UCSD-AML1 (cell line): ENCODE measurements around the gene GPR68.
A peak's percentile ranks its signal among the peaks of the same experiment; 100 is the strongest.
"Not testable (repeated sequence)": the region's sequence is repeated elsewhere in the genome, so short reads cannot be mapped to it uniquely, and the experiment has no call there.

ENCODE experiments used
- DNase-seq: peaks from one replicate; lab custom pipeline; 2025; ENCODE audit not compliant: unreplicated experiment; lab: John Stamatoyannopoulos, UW

The GPR68 gene

GRCh38 chr14:91229005-91229382 is 15.5 kb downstream of the GPR68 start:
- DNase-seq: no peak

DNA sequence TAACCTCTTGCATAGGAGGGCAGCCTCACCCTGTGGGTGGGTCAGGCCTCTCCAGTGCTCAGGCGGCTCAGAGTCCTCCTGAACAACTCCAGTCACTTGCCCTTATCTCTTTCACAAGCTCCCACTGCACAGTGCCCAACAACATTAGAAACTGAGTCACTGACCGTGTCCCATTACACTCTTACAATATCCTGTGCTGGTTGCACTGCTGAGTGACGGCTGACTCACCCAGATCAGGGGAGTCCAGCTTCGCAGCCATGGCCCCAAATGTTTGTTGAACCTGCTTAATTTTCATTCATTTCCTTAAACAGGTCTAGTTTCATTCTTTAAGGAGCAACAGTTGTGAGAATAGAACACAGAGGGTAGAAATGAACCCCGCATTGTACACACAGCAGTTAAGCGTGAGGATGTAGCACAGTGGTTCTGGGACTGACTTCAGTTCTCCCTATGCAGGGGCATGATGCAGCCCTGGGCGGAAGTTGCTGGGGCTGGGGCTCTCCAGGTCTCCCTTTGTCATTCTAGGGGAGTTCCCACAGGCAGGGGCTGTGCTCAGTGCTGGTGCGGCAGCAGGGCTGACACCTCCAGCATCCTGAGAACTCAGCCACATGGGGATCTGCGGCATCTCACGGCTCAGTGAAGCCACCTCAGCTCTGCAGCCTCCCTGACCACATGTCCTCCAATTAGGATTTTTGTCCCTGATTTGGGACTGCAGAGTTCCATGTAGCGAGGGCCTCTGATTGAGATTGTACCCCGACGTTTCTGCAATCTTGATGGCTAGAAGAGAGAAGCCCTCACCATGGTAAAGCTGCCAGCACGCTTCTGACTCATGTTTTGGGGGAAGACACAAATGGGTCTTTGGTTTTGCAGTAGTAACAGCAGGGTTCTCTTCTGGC is 16.1 kb downstream of the GPR68 start:
- DNase-seq: no peak

GRCh38 chr14:91227183-91227628 is 17.3 kb downstream of the GPR68 start:
- no peak for DNase-seq

- not testable (repeated sequence) for DNase-seq
Observed at GRCh38 chr14:91226360-91226759, 18.1 kb downstream of the GPR68 start.

GRCh38 chr14:91225025-91225424 is 19.5 kb downstream of the GPR68 start:
- DNase-seq: no peak

DNA sequence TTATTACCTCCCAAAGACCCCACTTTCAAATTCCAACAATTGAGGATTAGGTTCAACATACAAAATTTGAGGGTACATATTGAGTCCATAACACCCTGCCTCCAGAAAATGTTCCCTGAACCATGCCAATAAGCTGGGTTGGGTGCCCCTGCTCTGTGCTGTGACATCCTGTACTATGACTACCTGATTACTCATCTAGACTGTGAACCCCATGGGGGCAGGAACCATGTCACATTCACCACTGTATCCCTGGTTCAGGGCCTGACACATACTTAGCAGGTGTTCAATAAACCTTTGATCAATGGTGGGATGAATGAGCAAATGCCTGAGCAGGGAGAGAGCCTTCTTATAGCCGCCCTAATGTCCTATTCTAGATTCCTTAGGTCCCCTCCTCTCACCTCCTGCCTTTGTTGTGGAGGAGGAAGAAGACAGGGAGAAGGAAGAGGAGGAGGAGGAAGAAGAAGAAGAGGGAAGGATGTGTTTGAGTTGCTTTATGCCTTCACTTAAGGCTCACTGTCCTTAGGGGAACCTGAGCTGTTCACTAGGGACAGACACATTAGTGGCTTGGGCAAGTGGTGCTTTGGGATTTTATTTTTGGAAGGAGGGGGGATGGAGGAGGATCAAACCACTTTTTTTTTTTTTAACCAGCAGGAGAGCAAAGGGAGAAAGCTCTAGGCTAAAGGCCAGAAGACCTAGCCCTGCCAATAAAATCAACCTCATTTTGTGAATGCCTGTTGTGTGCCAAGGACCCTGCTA is 21.3 kb downstream of the GPR68 start:
- no peak for DNase-seq

DNA sequence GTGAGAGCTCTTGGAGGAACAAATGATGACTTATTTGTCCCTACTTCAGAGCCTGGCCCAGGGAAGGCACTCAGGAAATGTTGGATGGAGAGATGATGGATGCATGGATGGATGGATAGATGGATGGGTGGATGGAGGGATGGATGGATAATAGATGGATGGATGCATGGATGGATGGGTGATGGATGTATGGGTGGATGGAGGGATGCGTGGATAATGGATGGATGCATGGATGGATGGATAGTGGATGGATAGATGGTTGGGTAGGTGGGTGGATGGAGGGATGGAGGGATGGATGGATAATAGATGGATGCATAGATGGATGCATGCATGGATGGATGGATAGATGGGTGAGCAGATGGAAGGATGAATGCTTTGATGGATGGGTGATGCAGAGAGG is 23.2 kb downstream of the GPR68 start:
- DNase-seq: no peak

DNA sequence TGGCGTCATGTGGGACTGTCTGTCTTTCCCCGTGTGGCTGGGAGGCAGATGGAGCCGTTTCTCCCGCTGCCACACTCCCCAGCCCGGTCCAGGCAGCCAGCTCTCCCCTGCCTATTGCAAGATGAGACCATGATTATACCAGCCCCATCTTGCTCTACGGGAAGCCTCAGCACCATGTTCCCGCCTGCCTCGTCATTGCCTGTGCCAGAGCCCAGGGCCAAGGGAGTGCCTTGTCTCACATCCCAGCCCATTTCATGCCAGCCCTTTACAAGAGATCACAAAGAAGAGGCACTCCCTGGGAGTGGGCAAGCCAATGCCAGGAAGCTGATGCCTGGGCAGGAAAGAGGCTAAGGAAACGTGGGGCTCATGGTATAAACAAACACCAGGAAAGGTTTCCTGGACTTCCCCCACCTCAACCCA is 23.9 kb downstream of the GPR68 start:
- no peak for DNase-seq

DNA sequence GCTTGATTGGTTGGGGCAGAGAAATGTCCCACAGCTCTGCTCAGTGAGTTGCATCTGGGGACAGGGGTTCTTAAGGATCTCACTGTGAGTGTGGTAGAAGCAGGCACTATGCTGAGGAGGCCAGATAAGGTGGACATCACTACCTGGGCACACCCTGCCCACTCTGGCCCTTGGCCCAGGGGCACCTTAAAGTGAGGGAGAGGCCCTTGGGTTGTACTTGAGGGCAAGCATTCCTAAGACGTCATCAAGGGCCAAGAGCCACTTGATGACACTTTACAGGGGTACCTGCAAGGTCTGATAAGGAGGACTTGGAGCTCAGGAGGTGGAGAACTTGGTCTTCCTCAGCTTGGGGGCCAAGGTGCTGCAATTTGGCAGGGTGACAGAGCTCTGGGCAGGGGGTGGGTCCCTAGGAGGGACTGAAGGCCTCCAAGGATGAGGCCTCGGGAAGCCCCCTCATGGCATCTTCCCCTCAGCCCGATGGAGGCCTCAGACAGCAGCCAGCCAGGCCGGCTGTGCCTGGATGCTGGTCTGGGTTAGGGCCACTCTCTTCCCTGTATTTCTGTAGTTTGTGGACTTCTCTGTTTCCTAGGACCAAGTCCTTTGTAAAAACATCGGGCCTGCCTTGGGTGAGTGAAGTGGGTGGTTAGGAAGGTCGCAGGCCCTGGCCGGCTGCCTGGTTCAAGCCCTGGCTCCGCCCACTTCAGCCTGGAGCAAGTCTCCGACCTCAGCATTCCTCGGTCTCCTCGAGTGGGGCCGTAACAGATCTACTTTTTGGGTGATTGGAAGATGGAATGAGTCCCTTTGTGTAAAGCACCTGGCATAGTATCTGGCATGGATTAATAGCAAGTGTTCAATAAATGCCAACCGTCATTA is 24.8 kb downstream of the GPR68 start:
- DNase-seq: no peak

GRCh38 chr14:91218014-91218413 is 26.5 kb downstream of the GPR68 start:
- no peak for DNase-seq

GRCh38 chr14:91216731-91217226 is 27.7 kb downstream of the GPR68 start:
- no peak for DNase-seq

- DNase-seq: no peak
Observed at GRCh38 chr14:91215381-91215780, 29.1 kb downstream of the GPR68 start.

- no peak for DNase-seq
Observed at GRCh38 chr14:91214306-91214705, 30.2 kb downstream of the GPR68 start.

GRCh38 chr14:91211017-91211416 is 33.5 kb downstream of the GPR68 start:
- DNase-seq: no peak

GRCh38 chr14:91207008-91207407 is 37.5 kb downstream of the GPR68 start:
- DNase-seq: no peak

- DNase-seq: no peak
Observed at GRCh38 chr14:91205459-91205858, 39.0 kb downstream of the GPR68 start.

DNA sequence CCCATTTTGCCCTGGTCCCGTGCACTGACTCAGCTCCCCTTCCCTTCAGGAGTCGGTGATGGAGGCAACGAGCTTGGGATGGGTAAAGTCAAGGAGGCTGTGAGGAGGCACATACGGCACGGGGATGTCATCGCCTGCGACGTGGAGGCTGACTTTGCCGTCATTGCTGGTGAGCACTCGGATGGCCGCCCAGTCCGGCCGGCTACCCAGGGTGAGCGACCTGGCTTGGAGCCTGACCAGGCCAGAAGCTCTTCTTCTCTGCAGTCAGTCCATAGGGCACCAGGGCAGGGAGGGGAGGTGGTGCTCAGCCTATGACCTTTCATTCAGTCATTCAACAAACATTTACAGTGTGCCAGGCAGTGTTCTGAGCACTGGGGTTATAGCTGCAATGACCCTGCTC is 39.8 kb downstream of the GPR68 start:
- no peak for DNase-seq

DNA sequence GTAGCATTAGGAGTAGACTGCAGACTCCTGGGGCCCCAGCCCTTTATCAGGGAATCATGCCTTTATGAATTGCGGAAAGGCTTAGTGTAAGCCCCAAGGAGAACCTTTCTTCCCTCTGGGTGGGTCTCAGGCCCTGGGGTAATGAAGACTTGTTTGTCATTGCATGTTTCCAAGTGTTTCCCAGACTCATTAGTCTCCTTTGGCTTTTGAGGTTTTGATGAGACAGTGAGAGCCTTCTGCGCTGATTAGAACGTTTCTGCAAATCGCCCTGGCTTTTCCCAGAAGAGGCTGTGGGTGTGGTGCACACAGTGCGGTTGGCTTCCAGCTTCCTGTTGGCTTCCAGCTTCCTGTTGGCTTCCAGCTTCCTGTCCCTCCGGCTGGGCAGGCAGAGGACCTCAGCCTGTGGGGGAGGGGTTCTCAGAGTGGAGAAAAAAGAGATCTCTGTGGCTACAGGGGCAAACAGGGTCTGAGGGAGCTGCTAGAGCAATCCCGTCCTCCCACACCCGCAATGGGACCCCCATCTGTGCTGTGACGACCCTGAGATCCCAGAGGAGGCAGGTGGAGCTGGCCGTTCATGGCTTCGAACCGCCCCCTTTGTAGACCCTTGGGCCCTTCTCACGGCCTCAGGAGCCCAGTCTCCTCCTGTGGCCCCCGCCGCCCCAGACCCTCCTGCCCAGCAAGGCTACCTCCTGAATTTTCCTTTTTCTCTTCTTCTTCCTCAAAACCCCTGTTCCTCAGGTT is 42.1 kb downstream of the GPR68 start:
- DNase-seq: peak; percentile 84

DNA sequence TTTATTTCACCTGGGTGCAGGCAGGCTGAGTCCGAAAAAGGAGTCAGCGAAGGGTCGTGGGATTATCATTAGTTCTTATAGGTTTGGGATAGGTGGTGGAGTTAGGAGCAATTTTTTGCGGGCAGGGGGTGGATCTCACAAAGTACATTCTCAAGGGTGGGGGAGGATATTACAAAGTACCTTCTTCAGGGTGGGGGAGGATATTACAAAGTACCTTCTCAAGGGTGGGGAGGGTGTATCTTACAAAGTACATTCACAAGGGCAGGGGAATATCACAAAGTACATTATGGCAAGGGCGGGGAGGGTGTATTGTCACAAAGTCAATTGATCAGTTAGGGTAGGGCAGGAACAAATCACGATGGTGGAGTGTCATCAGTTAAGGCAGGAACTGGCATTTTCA is 43.7 kb downstream of the GPR68 start:
- not testable (repeated sequence) for DNase-seq

GRCh38 chr14:91197631-91198030 is 46.9 kb downstream of the GPR68 start:
- no peak for DNase-seq
